Sigmoid colon (tissue), 4 donors: ENCODE results near the gene UBR3.

Experiments used
- CTCF ChIP-seq, 4 experiments: fragments of 450-650 bp in 3 of 4; fragments of 200-600 bp in 1 of 4; IDR thresholded peaks; one replicate each; pipeline ENCODE4 v1.5.1; 2016 to 2019; ENCODE audit warnings: antibody characterized with exemption in 4 of 4, mild to moderate bottlenecking in 3 of 4, moderate library complexity in 2 of 4
- EP300 ChIP-seq, 4 donors: sonication (generic); formaldehyde crosslinking; IDR thresholded peaks; one replicate each; pipeline ENCODE4 v1.6.1; 2017; ENCODE audit warnings: antibody characterized with exemption in 4 of 4
- POLR2A ChIP-seq, 2 donors: fragments of 450-650 bp; IDR thresholded peaks; one replicate each; pipeline ENCODE4 v1.6.1; 2016; ENCODE audit warnings: antibody characterized with exemption in 2 of 2, mild to moderate bottlenecking in 2 of 2, moderate library complexity in 2 of 2
- POLR2AphosphoS5 ChIP-seq, 4 donors: sonication (generic); formaldehyde crosslinking; IDR thresholded peaks; one replicate each; pipeline ENCODE4 v1.6.1; 2017; ENCODE audit warnings: antibody characterized with exemption in 4 of 4

- TF ChIP-seq CTCF (IDR thresholded peaks at IDR 0.05) (no peak), EP300 (IDR thresholded peaks at IDR 0.05) (no peak), POLR2A (IDR thresholded peaks at IDR 0.05) (no peak), POLR2AphosphoS5 (IDR thresholded peaks at IDR 0.05) (no peak)
Measured at GRCh38 chr2:169803480-169803879, 23.8 kb upstream of the UBR3 start.
